Memory B cell (primary cell): ENCODE results near the gene IL17RB.

Experiments used
- ATAC-seq: fragments of 150-1000 bp; cut with Tn5 transposase; 2 replicates; pipeline ENCODE4 v1.10.0; 2021; ENCODE audit warnings: low read depth, mild to moderate bottlenecking, moderate library complexity
- DNase-seq, 2 donors: peaks; one replicate each; pipeline ENCODE4 v3.0.0; 2022; ENCODE audit warnings: low spot score in 2 of 2
- H3K27ac Mint-ChIP-seq: one replicate; pipeline ENCODE4 v1.8.0; 2022; ENCODE audit warnings: mild to moderate bottlenecking, moderate library complexity, mixed read lengths
- H3K27me3 Mint-ChIP-seq: one replicate; pipeline ENCODE4 v1.8.0; 2022; ENCODE audit warnings: mixed read lengths
- H3K36me3 Mint-ChIP-seq: one replicate; pipeline ENCODE4 v1.8.0; 2022; ENCODE audit warnings: mild to moderate bottlenecking, mixed read lengths
- H3K4me1 Mint-ChIP-seq: one replicate; pipeline ENCODE4 v1.8.0; 2022; ENCODE audit warnings: mixed read lengths
- H3K4me3 Mint-ChIP-seq: one replicate; pipeline ENCODE4 v1.8.0; 2022; ENCODE audit warnings: mild to moderate bottlenecking, moderate library complexity, mixed read lengths
- H3K9me3 Mint-ChIP-seq: one replicate; pipeline ENCODE4 v1.8.0; 2022; ENCODE audit warnings: mixed read lengths

Gene IL17RB

DNA sequence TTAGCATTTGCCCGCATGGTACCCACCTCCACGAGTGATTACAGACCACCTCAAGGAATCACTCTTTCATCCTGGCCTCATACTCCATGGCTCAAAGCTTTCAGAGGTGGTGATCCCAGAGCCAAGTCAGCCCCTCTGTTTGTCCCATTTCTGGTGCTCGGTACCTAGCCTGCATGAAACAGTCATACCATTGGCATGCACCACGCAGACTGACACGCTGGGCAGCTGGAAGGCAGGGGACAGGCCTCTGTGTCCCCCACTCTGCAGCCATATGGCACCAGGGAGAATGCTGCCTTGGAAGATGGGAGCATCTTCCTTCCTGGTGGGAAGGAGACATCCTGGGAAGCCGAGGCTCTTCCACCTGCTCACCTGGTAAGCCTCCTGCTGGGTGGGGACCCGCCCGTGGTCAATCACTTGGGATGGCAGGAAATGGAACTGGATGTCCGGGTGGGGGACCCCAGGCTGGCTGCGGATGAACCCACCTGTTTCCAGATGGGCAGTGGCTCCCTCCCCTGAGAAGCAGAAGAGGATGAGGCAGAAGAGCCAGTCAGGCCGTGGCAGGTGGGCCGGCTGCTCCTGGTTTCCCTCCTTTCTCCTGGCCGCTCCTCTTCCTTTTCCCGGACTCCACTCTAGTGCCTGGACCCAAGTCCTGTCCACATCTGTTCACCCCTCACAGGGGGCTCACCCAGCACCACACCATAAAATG, 27.1 kb upstream of the IL17RB start:
- Mint-ChIP-seq H3K4me1 (no peaks in the 10 kb centered on the region), H3K27me3 (no peaks in the 10 kb centered on the region), H3K27ac (no peak overlapping the region), H3K9me3 (no peaks in the 10 kb centered on the region), H3K4me3 (no peak overlapping the region), H3K36me3 (no peaks in the 10 kb centered on the region)
- DNase-seq (no peak), ATAC-seq (no peak)

DNA sequence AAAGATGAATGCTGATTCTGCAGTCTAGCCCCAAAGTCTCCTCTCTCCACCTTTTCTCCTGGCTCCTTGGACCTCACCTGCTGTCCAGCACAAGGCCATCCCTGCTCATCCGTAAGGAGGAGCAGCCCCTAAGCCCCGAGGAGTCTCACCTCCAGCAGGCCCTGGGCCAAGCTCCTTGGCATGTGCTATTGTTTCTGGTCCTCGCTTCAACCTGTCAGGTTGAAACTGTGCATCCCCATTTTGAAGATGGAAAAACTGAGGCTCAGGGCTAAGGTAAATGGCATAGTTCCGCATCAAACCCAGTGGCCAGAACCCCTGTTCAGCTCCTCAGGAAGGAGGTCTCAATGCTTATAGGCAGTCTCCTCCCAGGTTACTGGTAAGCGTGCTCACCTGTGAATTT, 26.3 kb upstream of the IL17RB start:
- Mint-ChIP-seq H3K4me3 (no peak overlapping the region), H3K9me3 (no peaks in the 10 kb centered on the region), H3K27me3 (no peaks in the 10 kb centered on the region), H3K27ac (no peak overlapping the region), H3K36me3 (no peaks in the 10 kb centered on the region), H3K4me1 (no peaks in the 10 kb centered on the region)
- no peak for ATAC-seq
- no peak for DNase-seq

GRCh38 chr3:53820756-53821580, 25.4 kb upstream of the IL17RB start:
- no peaks in the 10 kb centered on the region for H3K27me3 Mint-ChIP-seq
- no peaks in the 10 kb centered on the region for H3K4me1 Mint-ChIP-seq
- no peak overlapping the region for H3K27ac Mint-ChIP-seq
- no peaks in the 10 kb centered on the region for H3K9me3 Mint-ChIP-seq
- H3K4me3 Mint-ChIP-seq: no peak overlapping the region
- H3K36me3 Mint-ChIP-seq: no peaks in the 10 kb centered on the region
- ATAC-seq: no peak
- DNase-seq: no peak

GRCh38 chr3:53821631-53822121, 24.7 kb upstream of the IL17RB start:
- Mint-ChIP-seq H3K27ac (no peak overlapping the region), H3K9me3 (no peaks in the 10 kb centered on the region), H3K4me1 (no peaks in the 10 kb centered on the region), H3K36me3 (no peaks in the 10 kb centered on the region), H3K27me3 (no peaks in the 10 kb centered on the region), H3K4me3 (no peak overlapping the region)
- ATAC-seq: no peak
- no peak for DNase-seq

DNA sequence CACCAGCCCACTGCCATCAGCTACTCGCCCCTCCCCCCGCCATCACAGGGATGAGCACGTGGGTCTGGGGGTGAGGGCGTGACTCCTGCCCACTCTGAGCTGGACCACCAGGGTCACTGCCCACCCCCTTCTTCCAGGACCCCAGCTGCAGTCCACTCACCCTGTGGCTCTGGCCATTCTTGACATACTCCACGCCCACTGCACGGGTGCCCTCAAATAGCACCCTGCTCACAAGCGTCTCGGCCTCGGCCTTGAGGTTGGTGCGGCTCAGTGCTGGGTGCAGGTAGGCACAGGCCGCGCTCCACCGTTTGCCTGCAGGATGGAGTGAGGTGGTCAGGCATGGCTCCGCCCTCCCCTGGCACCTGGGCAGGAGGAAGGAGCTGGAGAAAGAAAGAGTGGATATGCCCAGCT, 24.0 kb upstream of the IL17RB start:
- H3K27ac Mint-ChIP-seq: no peak overlapping the region
- H3K4me1 Mint-ChIP-seq: no peaks in the 10 kb centered on the region
- H3K36me3 Mint-ChIP-seq: no peaks in the 10 kb centered on the region
- no peak for DNase-seq
- no peaks in the 10 kb centered on the region for H3K9me3 Mint-ChIP-seq
- no peak for ATAC-seq
- H3K4me3 Mint-ChIP-seq: no peak overlapping the region
- no peaks in the 10 kb centered on the region for H3K27me3 Mint-ChIP-seq

- no peak overlapping the region for H3K27ac Mint-ChIP-seq
- ATAC-seq: no peak
- DNase-seq: no peak
- H3K27me3 Mint-ChIP-seq: no peaks in the 10 kb centered on the region
- no peaks in the 10 kb centered on the region for H3K9me3 Mint-ChIP-seq
- H3K4me3 Mint-ChIP-seq: no peak overlapping the region
- H3K36me3 Mint-ChIP-seq: no peaks in the 10 kb centered on the region
- H3K4me1 Mint-ChIP-seq: no peaks in the 10 kb centered on the region
Observed at GRCh38 chr3:53823026-53823955, 23.1 kb upstream of the IL17RB start.

DNA sequence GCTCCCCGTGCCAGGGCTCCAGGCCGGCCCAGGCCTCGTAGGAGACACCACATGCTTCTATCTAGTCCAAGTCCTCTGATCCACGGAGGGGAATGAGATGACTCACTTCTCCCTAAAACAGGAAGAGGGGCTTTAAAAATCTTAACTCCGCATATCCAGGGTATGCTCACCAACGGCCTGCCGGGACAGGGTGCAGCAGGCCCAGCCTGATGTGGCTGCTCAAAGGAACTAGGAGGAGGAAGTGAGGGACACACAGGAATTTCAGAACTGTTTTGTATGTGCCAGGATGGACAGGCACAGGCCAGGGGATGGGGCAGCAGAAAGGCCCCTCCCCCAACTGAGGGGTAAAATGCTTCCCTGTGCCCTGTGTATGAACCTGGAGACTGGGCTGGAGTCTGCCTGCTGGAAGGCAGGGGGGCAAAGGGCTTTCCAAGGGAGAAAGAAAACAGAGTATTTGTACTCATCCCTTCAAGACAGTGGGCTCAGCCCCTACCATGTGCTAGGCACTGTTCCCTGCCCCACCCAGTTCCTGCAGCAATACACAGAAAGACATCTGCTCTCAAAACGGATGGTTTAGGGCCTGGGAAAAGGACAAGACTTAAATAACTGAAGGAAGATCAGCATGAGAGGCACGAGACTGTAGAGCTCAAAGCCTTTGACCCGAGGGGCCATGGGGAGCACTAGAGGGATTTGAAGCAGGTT, 22.3 kb upstream of the IL17RB start:
- Mint-ChIP-seq H3K9me3 (no peaks in the 10 kb centered on the region), H3K27me3 (no peaks in the 10 kb centered on the region), H3K4me3 (no peak overlapping the region), H3K36me3 (no peaks in the 10 kb centered on the region), H3K4me1 (no peaks in the 10 kb centered on the region), H3K27ac (no peak overlapping the region)
- no peak for ATAC-seq
- no peak for DNase-seq

GRCh38 chr3:53824795-53825194, 21.6 kb upstream of the IL17RB start:
- no peaks in the 10 kb centered on the region for H3K27me3 Mint-ChIP-seq
- H3K9me3 Mint-ChIP-seq: no peaks in the 10 kb centered on the region

GRCh38 chr3:53826048-53826447, 20.3 kb upstream of the IL17RB start:
- Mint-ChIP-seq H3K4me3 (no peak overlapping the region), H3K27me3 (no peaks in the 10 kb centered on the region)

More at GRCh38 chr3:53824795-53825194, 21.6 kb upstream of the IL17RB start:
- DNase-seq: no peak
- no peaks in the 10 kb centered on the region for H3K4me1 Mint-ChIP-seq
- H3K4me3 Mint-ChIP-seq: no peak overlapping the region
- no peak overlapping the region for H3K27ac Mint-ChIP-seq
- no peaks in the 10 kb centered on the region for H3K36me3 Mint-ChIP-seq
- no peak for ATAC-seq

GRCh38 chr3:53828581-53828980, 17.8 kb upstream of the IL17RB start:
- Mint-ChIP-seq H3K27me3 (no peaks in the 10 kb centered on the region), H3K9me3 (no peaks in the 10 kb centered on the region), H3K4me1 (no peaks in the 10 kb centered on the region), H3K27ac (no peak overlapping the region), H3K36me3 (no peaks in the 10 kb centered on the region), H3K4me3 (no peak overlapping the region)
- DNase-seq: no peak
- ATAC-seq: no peak

More at GRCh38 chr3:53826048-53826447, 20.3 kb upstream of the IL17RB start:
- Mint-ChIP-seq H3K36me3 (no peaks in the 10 kb centered on the region), H3K4me1 (no peaks in the 10 kb centered on the region), H3K9me3 (no peaks in the 10 kb centered on the region), H3K27ac (no peak overlapping the region)
- no peak for ATAC-seq
- no peak for DNase-seq

DNA sequence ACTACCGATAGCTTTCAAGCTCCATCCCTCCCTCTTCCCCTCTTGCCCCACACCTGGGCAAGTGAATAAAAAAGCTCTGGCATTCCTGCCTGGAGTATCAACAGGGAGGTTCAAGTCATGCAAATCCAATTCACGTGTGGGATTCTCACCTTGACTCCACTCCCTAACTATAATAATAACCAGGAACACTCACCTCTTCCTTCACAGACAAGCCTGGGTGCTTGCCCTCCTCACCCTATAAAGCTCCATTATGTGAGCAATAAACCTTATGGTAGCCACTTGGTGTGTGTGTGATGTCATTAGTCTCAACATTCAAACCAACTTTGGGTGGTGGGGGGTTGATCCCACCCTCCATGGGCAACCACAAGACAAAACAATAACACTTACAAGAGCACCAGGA, 16.8 kb upstream of the IL17RB start:
- Mint-ChIP-seq H3K4me3 (no peak overlapping the region), H3K4me1 (no peaks in the 10 kb centered on the region), H3K27me3 (no peaks in the 10 kb centered on the region), H3K27ac (no peak overlapping the region), H3K36me3 (no peaks in the 10 kb centered on the region), H3K9me3 (no peaks in the 10 kb centered on the region)
- DNase-seq: no peak
- no peak for ATAC-seq

GRCh38 chr3:53830944-53831343, 15.4 kb upstream of the IL17RB start:
- Mint-ChIP-seq H3K27ac (no peak overlapping the region), H3K9me3 (no peaks in the 10 kb centered on the region), H3K4me3 (no peak overlapping the region), H3K27me3 (no peaks in the 10 kb centered on the region), H3K4me1 (no peaks in the 10 kb centered on the region), H3K36me3 (no peaks in the 10 kb centered on the region)
- no peak for DNase-seq
- ATAC-seq: no peak

DNA sequence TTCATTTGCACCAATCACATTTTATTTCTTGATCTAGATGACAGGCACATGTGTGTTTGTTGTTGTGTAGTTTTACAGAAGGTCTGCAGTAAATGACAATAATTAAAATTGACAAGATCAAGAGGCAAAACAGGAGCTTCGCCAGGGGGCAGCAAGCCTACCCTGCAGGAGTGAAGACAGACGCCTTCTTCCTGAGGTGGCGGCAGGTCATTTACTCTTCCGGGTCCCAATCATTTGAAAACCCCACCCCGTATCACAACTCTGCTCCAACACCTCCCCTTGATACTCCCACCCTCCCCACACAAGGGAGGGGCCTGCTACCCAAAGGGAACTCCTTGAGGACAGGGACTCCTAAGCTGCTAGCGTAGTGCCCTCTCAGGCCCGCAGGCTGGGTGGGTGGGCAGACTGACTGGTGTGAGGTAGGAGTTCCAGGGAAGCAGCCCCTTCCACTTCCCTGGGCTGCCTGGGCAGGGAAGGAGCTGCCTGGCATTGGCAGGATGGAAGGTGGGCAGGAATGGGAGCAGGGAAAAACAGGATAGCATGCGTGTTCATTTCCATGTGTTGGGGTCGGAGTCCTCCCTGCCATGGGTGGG, 13.2 kb upstream of the IL17RB start:
- Mint-ChIP-seq H3K4me3 (no peak overlapping the region), H3K9me3 (no peaks in the 10 kb centered on the region), H3K4me1 (no peaks in the 10 kb centered on the region), H3K27ac (no peak overlapping the region), H3K36me3 (no peaks in the 10 kb centered on the region), H3K27me3 (peaks cover 2% of the 10 kb centered on the region)
- ATAC-seq (no peak), DNase-seq (no peak)
